ENCODE measurements around the gene REPS1. TPM values are rescaled to one million over a fixed set of nuclear protein-coding genes. Genes with fewer than 3 reads are reported as not detected.

REPS1 gene
- polyA plus RNA-seq, 1 of the 3 experiments (the other 2 are of a cell fraction): 26.2 TPM

DNA sequence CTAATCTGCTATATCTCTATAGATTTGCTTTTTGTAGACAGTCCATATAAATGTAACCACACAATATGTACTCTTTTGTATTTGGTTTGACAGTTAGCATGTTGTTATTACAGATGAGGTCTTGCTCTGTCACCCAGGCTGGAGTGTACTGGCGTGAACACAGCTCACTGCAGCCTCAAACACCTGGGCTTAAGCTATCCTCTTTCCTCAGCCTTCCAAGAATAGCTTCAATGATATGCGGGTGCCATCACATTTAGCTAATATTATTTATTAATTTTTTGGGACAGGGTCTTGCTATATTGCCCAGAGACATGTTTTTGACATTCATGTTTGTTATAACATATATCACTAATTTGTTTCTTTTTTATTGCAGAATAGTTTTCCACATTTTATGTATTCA, 10.8 kb downstream of the REPS1 start:
- Histone ChIP-seq H3K79me2 (ENCODE audit: insufficient read depth) (peaks cover 87% of the 10 kb centered on the region), H3K9me2 (no peaks in the 10 kb centered on the region), H3K4me1 (ENCODE audit: control insufficient read depth in 1 of 2, insufficient read depth in 2 of 2, low read depth in 1 of 2, low read length in 1 of 2) (peaks cover 24 to 33% of the 10 kb centered on the region in 2 experiments; a peak in 3 of 4 replicates), H3K27me3 (ENCODE audit: insufficient read depth) (no peaks in the 10 kb centered on the region), H4K20me1 (ENCODE audit: insufficient read depth) (peaks cover 32% of the 10 kb centered on the region; the same call in 1 of the 2 replicates), H3K36me3 (replicated peaks in 1 of 2; ENCODE audit: control insufficient read depth in 1 of 2, insufficient read depth in 2 of 2, low read length in 1 of 2) (no peaks in the 10 kb centered on the region), H3K27ac (ENCODE audit: low read depth in 2 of 2, low read length in 1 of 2) (no peak overlapping the region), H3K4me2 (no peak overlapping the region), H3F3A (replicated peaks; ENCODE audit: insufficient read depth) (peaks cover 25% of the 10 kb centered on the region), H2AFZ (ENCODE audit: low read depth) (no peak overlapping the region), H3K9me3 (no peaks in the 10 kb centered on the region), H3K9ac (no peak overlapping the region), H3K4me3 (ENCODE audit: low read depth in 2 of 2, low read length in 1 of 2) (no peak overlapping the region)
- ChIA-PET CTCF (no interaction called here), POLR2A (no interaction called here)
- no peak for DNase-seq
- whole genome bisulfite sequencing (ENCODE audit: low lambda C conversion rate): 94% methylated on average over 2 of the region's 2 CpGs
- no peak for TF ChIP-seq RCOR1 (IDR thresholded peaks at IDR 0.05; ENCODE audit: low read length)
- TF ChIP-seq TAF1 (IDR thresholded peaks at IDR 0.05; ENCODE audit: borderline replicate concordance, low read depth, low read length): no peak

DNA sequence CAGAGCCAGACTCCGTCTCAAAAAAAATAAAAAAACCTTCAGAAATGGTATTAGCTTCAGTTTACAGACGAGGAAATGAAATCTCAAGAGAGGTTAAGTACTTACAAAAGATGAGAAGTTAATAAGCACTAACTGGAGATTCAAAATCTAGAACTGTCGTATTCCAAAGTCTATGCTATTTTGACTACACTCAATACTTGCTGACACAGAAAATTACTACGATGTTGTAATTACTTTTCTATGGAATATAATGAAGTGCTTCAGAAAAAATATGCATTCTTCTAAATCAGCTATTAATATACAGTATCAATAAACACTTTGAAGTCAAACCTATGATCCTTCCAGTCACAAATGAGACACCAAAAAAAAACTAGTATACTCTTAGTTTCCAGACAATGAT, 12.2 kb downstream of the REPS1 start:
- peaks cover 25% of the 10 kb centered on the region; the same call in 1 of the 2 replicates for H4K20me1 ChIP-seq (ENCODE audit: insufficient read depth)
- DNase-seq: no peak
- H3K79me2 ChIP-seq (ENCODE audit: insufficient read depth): peaks cover 81% of the 10 kb centered on the region
- ChIA-PET POLR2A (no interaction called here), CTCF (interaction anchor here (0.8 to 1.3 kb wide), 3 partner anchors 13 to 160 kb away, joined by 3 to 4 read pairs (median 3); partner anchors contain the start of gene REPS1)
- no peak overlapping the region for H2AFZ ChIP-seq (ENCODE audit: low read depth)
- no peaks in the 10 kb centered on the region for H3K36me3 ChIP-seq (replicated peaks in 1 of 2; ENCODE audit: control insufficient read depth in 1 of 2, insufficient read depth in 2 of 2, low read length in 1 of 2)
- H3F3A ChIP-seq (replicated peaks; ENCODE audit: insufficient read depth): peaks cover 31% of the 10 kb centered on the region
- no peaks in the 10 kb centered on the region for H3K9me3 ChIP-seq
- H3K9me2 ChIP-seq: no peaks in the 10 kb centered on the region
- H3K27me3 ChIP-seq (ENCODE audit: insufficient read depth): no peaks in the 10 kb centered on the region
- H3K4me3 ChIP-seq (ENCODE audit: low read depth in 2 of 2, low read length in 1 of 2): no peak overlapping the region
- TF ChIP-seq IRF3 (IDR thresholded peaks at IDR 0.05; ENCODE audit: low read depth, low read length) (no peak), EP300 (IDR thresholded peaks at IDR 0.05; ENCODE audit: borderline replicate concordance in 1 of 2, low read depth in 1 of 2, low read length in 1 of 2) (no peak), SIN3A (IDR thresholded peaks at IDR 0.05; ENCODE audit: borderline replicate concordance, low read depth, low read length) (no peak), RAD21 (IDR thresholded peaks at IDR 0.05; ENCODE audit: low read length) (no peak), MEF2A (IDR thresholded peaks at IDR 0.05; ENCODE audit: borderline replicate concordance, low read depth) (no peak), FOSL2 (IDR thresholded peaks at IDR 0.05; ENCODE audit: borderline replicate concordance, low read depth) (no peak), NRF1 (IDR thresholded peaks at IDR 0.05; ENCODE audit: low read depth, low read length) (no peak), NFIC (IDR thresholded peaks at IDR 0.05; ENCODE audit: borderline replicate concordance) (no peak), TAF1 (IDR thresholded peaks at IDR 0.05; ENCODE audit: borderline replicate concordance, low read depth, low read length) (no peak), POLR2AphosphoS5 (IDR thresholded peaks at IDR 0.05; ENCODE audit: low read depth, low read length) (no peak), MAX (IDR thresholded peaks at IDR 0.05; ENCODE audit: low read depth) (no peak), SMC3 (IDR thresholded peaks at IDR 0.05; ENCODE audit: low read depth, low read length) (no peak), YY1 (IDR thresholded peaks at IDR 0.05; ENCODE audit: low read depth) (no peak), GATA2 (CRISPR knock-in tag; IDR thresholded peaks at IDR 0.05) (no peak), TEAD4 (IDR thresholded peaks at IDR 0.05; ENCODE audit: borderline replicate concordance, insufficient read depth) (no peak)
- no peak overlapping the region for H3K27ac ChIP-seq (ENCODE audit: low read depth in 2 of 2, low read length in 1 of 2)
- H3K9ac ChIP-seq: no peak overlapping the region
- peaks cover 37 to 44% of the 10 kb centered on the region in 2 experiments for H3K4me1 ChIP-seq (ENCODE audit: control insufficient read depth in 1 of 2, insufficient read depth in 2 of 2, low read depth in 1 of 2, low read length in 1 of 2)
- no peak overlapping the region for H3K4me2 ChIP-seq
- WGBS (ENCODE audit: low lambda C conversion rate): 94% methylated on average over 4 of the region's 4 CpGs
